HG02759 (cell line): ENCODE results near the gene TTC23.

Experiments used
- ATAC-seq: cut with Tn5 transposase; IDR thresholded peaks from one replicate; pipeline ENCODE4 v1.9.1; 2021; ENCODE audit warnings: mild to moderate bottlenecking, moderate library complexity; ENCODE audit not compliant: unreplicated experiment

The TTC23 gene, protein sequence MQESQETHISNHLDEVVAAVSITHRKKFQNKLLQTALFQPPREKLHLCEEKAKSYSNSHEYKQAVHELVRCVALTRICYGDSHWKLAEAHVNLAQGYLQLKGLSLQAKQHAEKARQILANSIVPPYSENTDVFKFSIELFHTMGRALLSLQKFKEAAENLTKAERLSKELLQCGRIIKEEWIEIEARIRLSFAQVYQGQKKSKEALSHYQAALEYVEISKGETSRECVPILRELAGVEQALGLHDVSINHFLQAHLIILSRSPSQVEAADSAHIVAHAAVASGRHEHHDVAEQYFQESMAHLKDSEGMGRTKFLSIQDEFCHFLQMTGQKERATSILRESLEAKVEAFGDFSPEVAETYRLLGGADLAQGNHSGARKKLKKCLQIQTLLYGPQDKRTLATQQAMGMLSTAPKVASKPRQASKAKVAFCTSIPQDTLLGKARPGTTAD

DNA sequence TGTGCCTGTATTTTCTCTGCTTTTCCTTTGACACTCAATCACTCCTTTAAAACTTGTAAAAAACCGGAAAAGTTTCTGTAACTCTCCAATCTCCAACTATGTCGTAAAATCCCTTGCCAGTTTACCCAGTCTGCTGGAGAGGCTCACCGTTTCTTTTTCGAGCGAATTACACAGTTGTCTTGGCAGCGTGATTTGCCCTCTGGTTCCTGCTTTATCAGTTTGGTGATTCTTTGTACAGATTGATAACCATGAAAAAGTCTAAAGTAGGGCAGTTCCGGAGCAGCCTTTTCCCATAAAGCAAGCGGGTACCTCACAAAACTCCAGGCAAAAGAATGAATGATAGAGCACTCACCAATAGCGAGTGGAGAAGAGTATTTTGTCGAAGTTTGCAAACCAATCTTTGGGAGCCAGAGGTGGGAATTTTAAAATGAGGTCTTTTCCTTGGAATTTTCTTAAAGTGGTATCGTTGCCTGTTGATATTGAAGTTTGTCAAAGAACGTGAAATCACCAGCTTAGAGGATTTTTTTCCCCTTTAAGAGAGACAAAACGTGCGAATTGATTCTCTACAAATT is at the start of gene TTC23:
TTC23 (minus strand) TSS at position 312 of the 572 bp plus-strand sequence. CDS start 20,869 bp downstream, outside the sequence.
- ATAC-seq = no peak

DNA sequence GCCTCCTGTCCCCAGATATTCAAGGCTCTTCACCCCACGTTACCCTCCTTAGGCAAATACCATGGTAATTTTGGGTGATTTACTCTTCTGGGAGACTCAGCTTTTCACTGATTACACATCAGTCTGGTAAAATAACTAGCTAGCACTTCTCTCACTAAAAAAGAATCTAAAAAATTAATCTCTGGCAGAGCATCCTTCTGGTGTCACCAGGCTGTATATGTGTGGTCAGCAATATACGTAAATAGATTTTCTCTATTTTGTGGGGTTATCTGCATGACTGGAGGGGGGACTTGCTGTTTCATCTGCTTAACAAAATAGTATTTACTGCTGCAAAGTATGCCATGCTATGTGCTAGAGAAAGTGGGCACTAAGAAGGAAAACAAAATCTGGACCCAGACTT is 47.0 kb upstream of the TTC23 start:
- ATAC-seq = no peak

DNA sequence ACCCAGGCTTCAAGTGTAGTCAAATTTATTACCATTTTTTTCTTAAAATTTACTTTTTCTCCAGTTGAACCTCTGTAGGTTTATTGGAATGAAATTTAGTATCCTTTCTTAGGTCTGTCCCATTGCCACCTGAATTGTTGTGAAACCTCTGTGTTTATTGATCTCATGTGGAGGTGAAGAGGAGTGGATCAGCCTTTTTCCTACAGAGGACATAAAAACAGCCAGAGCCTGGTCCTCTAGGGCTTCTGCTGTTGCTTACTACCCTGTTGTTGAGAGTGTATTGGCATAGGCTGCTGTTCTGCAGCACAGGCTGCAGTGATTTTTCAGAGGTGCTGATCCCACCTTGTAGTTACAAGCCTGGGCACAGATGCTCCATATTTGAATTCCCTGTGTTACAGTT is 46.5 kb upstream of the TTC23 start:
- ATAC-seq = no peak

- no peak for ATAC-seq
Observed at GRCh38 chr15:99291643-99292042, 42.3 kb upstream of the TTC23 start.

- no peak for ATAC-seq
Observed at GRCh38 chr15:99283717-99284116, 34.3 kb upstream of the TTC23 start.

GRCh38 chr15:99282586-99282985 is 33.2 kb upstream of the TTC23 start:
- ATAC-seq = no peak

DNA sequence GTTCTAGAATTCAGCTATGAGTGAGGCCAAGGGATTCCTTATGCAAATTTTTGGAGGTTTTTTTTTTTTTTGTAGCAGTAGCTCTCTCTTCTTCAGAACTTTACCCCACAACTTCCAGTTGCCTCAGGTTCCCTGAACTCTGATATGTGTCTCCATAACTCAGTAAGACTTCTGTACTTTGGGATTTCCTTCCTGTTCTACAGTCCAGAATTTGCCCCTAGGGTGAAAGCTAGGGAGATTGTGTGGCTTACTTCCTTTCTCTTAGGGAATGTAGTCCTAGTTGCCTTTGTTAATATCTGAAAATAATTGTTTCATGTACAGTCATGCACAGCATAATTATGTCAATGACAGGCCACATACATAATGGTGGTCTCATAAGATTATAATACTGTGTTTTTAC is 32.7 kb upstream of the TTC23 start:
- ATAC-seq = no peak

- no peak for ATAC-seq
Observed at GRCh38 chr15:99279827-99280226, 30.4 kb upstream of the TTC23 start.

DNA sequence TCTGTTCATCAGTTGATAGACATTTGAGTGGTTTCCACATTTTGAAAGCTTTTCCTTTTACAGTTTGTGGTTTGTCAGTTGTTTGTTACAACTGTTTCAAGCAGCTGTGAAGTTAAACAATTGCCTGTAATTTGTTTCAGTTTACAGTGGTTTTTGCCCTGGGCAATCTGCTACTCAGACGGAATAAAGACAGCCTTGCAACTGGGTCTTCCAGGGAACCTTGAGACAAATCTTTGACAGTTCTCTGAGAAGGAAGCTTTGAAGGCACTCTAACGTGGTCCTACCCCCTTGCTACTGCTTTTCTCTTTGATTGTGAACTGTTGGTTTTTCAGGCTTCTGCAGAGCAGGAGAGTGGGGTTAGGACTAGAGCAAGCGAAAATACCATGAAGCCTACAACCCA is 29.9 kb upstream of the TTC23 start:
- ATAC-seq = no peak

GRCh38 chr15:99275525-99276128 is 26.2 kb upstream of the TTC23 start:
- ATAC-seq = peak; percentile 71

- no peak for ATAC-seq
Observed at GRCh38 chr15:99275061-99275460, 25.7 kb upstream of the TTC23 start.

- no peak for ATAC-seq
Observed at GRCh38 chr15:99273801-99274200, 24.4 kb upstream of the TTC23 start.

GRCh38 chr15:99268431-99268830 is 19.1 kb upstream of the TTC23 start:
- ATAC-seq = no peak

GRCh38 chr15:99267957-99268356 is 18.6 kb upstream of the TTC23 start:
- ATAC-seq = no peak

DNA sequence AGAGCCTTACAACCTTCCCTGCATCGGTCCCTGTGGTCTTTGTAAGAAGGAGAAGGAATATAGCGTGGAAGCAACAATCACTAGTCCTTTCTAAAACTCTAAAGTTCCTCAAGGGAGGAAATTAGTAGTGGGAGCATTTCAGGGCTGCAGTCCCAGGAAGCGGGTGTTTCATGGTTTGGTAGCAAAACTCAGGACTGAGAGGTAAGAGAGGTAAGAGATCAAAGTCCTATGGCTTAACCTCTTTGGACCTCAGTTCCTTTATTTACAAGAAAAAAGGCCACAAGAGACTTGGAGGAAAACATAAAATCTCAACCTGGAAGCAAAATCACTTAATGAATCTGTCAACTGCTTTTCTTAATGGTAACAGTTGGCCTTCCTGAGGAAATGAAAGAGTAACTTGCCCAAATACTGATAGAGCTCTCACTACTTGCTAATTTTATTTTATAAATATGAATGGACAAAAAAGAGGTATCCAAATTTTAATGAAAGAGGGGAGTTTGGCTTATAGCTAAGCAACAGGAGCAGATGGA is 16.2 kb upstream of the TTC23 start:
- no peak for ATAC-seq

DNA sequence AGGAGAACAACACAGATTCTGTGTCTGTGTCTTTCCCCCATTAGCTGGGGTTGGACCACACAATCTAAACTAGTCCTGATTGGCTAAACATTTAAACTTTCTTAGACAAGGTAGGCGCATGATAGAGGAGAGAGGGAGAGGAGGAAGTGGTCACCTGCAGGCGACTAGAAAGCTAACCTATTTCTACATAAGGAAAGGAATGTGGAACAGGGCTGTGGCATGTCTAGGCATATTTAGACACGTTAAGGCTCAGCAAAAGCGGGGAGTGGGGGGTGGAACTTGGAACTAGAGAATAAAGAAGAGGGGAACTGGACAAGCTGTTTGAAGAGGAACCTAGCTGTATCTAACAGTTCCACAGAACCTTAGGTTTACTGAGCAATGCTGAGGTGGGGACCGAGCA is 14.7 kb upstream of the TTC23 start:
- ATAC-seq = no peak

DNA sequence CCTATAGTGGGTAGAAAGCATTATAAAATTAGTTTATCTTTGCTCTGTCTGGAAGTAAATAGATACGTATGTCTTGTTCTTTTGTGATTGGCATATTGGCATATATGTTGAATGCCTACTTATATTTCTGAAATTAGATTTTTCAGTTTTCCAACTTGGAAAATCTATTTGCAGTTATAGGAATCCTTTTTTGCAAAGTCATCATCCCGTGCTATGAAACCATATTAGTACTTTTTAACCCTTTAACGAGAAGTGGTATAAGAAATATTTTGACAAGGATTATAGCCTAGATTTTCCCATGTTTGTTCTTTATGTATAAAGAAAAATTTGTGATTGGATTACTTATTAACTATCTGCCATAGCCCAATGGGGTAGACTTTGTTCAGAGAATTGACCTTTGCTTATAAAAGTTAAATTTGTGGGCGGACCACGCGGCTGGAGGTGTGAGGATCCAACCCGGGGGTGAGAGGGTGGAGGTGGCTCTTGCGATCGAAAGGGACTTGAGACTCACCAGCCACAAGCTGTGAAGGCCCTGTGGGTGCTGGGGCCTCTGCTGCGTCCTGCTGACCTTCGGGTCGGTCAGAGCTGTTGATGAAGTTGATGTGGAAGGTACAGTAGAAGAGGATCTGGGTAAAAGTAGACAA is 7.8 kb upstream of the TTC23 start:
- ATAC-seq = no peak

DNA sequence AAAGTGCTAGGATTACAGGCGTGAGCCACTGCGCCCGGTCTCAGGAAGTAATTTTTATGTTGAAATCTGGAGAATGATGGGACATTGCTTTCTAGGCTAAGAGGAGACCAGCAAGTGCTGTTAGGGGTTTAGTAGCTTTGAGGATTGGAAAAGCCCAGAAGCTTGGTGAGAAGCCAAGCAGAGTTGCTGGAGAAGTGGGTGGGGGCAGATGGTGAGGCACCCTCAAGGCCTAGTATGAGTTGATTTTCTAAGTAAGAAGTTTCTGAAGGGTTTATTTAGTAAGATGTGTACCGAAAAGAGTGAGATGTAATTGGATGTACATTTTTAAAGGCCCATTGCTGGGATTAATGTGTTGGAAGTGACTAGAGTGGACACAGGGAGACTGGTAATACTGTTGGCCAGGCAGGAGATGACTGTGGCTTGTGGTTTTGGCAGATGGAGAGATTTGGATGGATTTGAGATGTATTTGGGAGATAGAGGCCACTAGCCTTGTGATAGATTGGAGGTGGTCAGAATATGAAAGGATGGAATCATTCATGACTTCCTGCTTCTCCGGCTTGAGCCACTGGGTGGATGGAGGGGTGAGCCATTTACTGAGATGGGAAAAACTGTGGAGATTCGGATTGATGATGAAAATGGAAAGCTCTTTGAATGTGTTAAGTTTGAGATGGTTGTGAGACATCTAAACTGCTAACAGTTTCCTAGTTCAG is 4.2 kb upstream of the TTC23 start:
- no peak for ATAC-seq

- ATAC-seq = no peak
Observed at GRCh38 chr15:99252326-99252725, 2.9 kb upstream of the TTC23 start.
